HCT116 (cell line): Measurements from ENCODE around the gene VAPA.

Experiments used
- CTCF ChIP-seq, 3 experiments: fragments of 200-600 bp in 1 of 3; sonication (generic) in 1 of 3; IDR thresholded peaks in 2 of 3; conservative IDR thresholded peaks in 1 of 3; 2 replicates each; pipeline ENCODE4 v1.5.1; 2012 to 2017; ENCODE audit warnings: low read depth in 2 of 3, low read length in 2 of 3, antibody characterized with exemption in 1 of 3, borderline replicate concordance in 1 of 3, control low read depth in 1 of 3, mild to moderate bottlenecking in 1 of 3, mixed read lengths in 1 of 3, mixed run types in 1 of 3, moderate library complexity in 1 of 3; ENCODE audit not compliant: insufficient read depth in 1 of 3
- EZH2 ChIP-seq: fragments of 200-600 bp; sonication (generic); IDR thresholded peaks from 2 replicates; pipeline ENCODE4 v1.6.1; 2017; ENCODE audit warnings: antibody characterized with exemption, mixed run types
- EZH2phosphoT487 ChIP-seq: fragments of 200-600 bp; IDR thresholded peaks from 2 replicates; pipeline ENCODE4 v1.6.1; 2018; ENCODE audit warnings: antibody characterized with exemption, borderline replicate concordance
- POLR2A ChIP-seq: IDR thresholded peaks from 2 replicates; pipeline ENCODE4 v1.7.0; 2011; ENCODE audit warnings: borderline replicate concordance; ENCODE audit not compliant: insufficient read depth, insufficient read length; ENCODE audit errors: extremely low read depth
- POLR2AphosphoS5 ChIP-seq: IDR thresholded peaks from 2 replicates; pipeline ENCODE4 v1.6.1; 2011; ENCODE audit warnings: mild to moderate bottlenecking, low read depth, low read length, moderate library complexity
- REST ChIP-seq: IDR thresholded peaks from 2 replicates; pipeline ENCODE4 v1.6.1; 2012; ENCODE audit warnings: low read depth

GRCh38 chr18:9994701-9995235 is 81.0 kb downstream of the VAPA start:
- TF ChIP-seq CTCF (IDR thresholded peaks at IDR 0.05 in 2 of 3, conservative IDR thresholded peaks at IDR 0.05 in 1 of 3; ENCODE audit: borderline replicate concordance in 1 of 3, insufficient read depth in 1 of 3, low read depth in 2 of 3, low read length in 2 of 3) (no peak), POLR2AphosphoS5 (no peak), EZH2 (no peak), EZH2phosphoT487 (no peak), REST (no peak), POLR2A (no peak)
